HG02970 (cell line): ENCODE measurements around the gene CHST13.

Experiments
- ATAC-seq: cut with Tn5 transposase; IDR thresholded peaks from one replicate; pipeline ENCODE4 v1.9.1; 2021; ENCODE audit warnings: mild to moderate bottlenecking, moderate library complexity, moderate number of reproducible peaks; ENCODE audit not compliant: unreplicated experiment, low FRiP score

Gene CHST13

DNA sequence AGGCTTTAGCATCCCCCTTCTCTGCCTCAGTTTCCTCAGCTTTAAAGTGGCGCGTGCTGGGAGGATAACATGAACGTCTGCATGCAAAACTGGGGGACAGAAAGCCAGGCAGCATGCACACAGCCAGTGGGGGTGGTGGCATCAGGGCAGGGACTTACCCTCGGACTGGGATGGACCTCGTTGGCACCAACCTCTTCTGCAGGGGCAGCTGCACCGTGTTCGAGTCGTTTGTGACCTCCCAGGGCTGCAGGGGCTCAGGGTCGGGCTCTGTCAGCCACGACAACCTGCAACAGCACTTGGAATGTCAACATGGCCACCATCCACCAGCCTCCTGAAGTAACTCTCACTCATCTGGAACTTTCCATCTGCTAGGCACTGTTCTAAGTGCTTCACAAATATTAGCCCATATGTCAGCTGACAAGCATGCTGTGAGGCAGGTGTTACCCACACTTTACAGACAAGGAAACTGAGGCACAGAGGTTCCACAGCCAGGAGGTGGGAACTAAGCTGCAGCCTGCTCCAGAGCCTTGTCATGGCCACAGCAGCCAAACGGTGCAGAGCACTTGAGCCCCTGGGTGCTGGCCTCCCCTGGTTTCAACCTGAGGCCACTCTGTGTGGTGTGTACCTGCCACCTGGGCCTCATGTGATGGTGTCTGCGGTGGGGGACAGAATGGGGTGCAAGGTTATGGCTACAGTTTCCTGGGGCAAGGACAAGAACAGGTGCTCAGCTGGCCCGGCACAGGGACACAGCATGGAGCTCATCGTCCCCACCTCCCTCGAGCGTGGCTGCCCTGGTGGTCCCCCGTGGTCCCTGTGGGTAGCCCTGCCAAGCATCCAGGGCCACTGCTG is 28.1 kb downstream of the CHST13 start:
- ATAC-seq, result no peak

DNA sequence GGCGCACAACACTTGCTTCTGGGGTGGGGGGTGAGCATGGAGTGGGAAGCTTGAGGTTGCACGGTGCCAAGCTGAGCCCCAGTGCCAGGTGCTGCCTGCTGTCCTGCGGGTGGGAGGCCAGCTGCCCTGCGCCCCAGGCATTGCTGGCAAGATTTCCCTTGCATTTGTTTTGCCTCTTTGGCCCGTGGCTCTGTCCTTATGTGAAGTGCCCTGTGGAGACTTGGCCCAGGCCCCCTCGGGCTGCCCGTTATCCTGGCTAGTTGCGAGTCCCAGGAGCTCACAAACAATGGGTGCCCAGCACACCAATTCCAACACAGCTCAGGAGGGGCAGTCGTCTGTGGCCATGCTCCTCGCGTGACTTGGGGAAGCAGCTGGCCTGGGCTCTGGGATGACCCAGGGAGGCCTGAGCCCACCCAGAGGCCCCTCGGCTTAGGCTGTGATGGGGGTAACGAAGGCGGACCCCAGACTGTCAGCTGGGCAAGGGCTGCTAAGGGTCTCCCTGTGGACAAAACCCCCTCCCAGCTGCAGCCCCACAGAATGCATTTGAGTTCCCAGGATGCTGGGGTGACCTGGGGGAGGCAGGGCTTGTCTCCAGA is 28.8 kb downstream of the CHST13 start:
- no peak for ATAC-seq

DNA sequence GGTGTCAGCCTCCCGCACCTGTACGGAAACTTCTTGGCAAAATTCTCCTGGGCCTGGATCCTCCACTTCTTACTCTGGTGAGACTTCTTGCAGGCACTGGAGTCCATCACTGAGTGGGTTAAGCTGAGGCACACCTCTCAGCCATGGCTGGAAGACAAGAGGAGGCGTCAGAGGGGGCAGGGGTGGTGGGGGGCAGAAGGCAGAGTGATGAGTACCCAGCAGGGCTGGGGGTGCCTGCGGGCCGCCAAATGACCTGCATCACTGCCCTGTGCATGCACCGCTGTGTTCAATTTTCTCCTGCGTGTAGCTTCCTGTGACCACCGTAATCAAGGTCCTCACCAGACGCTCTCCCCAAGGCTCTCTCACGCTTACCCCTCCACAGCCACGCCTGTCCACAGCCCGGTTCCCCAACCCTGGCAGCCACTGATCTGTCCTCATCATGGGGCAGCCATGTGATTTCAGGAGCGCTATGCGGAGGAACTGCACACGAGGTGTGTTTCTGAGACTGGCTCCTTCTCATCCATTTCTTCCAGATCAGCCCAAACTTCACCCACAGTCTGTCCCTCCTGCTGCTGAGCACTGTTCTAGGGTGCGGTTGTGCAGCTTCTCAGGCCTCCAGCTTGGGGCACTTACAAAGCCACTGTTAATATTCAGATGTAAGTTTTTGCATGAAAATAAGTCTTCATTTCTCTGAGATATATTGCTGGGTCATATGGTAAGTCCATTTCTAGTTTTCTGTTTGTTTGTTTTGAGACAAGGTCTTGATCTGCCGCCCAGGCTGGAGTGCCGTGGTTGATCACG is 29.5 kb downstream of the CHST13 start:
- no peak for ATAC-seq

DNA sequence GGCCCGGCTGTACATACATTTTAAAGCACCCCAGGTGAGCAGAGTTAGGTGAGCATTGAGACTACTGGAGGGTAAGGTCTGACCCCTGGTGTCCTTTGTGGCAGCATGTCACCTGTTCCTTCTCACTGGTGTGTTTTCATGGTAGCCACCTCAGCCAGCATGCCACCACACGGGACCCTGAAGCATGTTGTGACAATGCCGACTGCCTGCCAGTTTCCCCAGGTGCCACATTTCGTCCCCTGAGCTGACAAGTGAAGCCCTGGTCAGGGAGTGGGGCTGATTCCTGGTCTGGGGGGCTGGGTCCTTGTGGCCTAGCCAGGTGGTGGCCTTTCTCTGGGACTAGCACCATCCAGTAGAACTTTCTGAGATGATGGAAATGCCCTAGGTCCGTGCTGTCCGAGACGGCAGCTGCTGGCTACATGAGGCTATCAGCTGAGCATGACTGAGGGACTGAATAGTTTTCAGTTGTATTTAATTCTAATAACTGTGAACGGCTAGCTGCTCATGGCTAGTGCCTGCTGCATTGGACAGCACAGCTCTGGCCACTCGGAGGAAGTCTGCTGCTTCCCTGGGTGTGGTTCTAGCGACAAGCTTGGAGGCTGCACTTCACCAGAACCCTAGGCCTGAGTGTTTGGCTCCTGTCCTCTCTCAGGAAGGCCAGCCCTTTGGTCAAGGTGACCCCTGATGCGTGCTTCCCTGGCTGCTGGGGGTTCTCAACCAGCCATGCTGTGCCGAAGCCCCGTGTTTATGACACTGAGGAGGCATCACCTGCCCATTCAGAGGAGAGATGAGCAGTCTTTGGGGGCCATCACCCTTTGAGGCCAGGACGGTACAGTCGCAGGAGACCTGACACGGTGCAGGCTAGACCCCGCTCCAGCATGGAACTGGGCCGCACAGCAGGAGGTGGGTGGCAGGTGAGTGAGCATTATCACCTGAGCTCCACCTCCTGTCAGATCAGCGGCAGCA is 30.9 kb downstream of the CHST13 start:
- no peak for ATAC-seq

GRCh38 chr3:126555795-126556636 is 32.1 kb downstream of the CHST13 start:
- ATAC-seq, result no peak

DNA sequence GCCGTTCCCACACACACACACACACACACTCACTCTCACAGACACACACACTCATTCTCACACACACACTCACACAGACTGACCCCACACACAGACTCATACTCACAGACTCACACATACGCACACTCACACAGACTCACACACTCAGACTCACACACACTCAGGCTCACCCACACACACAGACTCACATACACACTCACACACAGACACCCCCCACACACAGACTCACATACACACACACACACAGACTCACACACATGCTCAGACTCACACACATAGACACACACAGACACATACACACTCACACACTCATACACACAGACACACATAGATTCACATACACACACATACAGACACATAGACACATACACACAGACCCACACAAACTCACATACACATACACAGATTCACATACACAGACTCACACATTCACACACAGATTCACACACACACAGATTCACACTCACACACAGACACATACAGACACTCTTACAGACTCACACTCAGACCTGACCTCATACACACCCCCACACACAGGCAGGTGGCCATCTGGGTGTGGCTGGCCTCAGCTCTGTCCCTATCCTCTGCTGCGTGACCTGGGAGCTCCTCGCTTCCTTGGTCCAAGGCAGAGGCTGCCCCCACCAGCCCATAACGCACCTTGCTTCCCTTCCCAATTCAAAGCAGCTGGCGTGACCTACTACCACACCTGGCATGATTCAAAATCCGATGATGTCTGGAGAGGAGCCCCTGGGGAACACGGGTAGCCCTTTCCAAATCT is 32.9 kb downstream of the CHST13 start:
- ATAC-seq, result no peak

DNA sequence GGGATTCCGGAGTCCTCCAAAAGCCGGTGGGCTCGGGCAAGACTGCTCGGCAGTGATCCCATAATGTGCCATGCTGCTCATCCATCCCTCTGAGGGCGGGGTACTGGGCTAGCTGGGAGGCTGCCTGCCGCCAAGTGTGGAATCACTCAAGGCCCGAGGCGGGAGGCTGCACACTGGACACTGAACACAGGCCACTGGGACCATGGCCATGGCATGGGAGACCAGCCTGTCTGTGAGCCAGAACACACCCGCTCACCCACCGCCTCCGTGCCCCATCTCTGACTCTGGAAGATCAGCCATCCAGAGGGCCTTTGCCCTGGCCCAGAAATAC is 33.4 kb downstream of the CHST13 start:
- no peak for ATAC-seq

DNA sequence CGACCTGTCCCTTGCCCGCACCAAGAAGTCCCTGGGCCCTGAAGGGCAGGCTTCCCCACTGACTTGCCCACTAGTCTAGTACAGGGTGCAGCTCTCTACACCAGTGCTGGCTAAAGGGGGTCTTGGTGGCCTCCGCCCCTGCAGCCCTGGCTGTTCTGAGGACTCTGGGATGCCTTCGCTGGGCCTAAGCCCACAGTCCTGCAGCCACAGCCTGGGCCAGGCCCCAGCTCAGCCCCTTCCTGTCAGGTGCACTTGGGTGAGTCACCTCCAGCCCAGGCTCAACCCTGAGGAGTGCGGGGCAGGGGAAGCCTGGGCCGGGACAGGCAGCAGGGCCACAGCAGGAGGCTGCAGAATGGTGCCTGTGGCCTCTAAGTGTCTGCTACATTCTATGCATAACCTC is 33.8 kb downstream of the CHST13 start:
- ATAC-seq, result no peak

DNA sequence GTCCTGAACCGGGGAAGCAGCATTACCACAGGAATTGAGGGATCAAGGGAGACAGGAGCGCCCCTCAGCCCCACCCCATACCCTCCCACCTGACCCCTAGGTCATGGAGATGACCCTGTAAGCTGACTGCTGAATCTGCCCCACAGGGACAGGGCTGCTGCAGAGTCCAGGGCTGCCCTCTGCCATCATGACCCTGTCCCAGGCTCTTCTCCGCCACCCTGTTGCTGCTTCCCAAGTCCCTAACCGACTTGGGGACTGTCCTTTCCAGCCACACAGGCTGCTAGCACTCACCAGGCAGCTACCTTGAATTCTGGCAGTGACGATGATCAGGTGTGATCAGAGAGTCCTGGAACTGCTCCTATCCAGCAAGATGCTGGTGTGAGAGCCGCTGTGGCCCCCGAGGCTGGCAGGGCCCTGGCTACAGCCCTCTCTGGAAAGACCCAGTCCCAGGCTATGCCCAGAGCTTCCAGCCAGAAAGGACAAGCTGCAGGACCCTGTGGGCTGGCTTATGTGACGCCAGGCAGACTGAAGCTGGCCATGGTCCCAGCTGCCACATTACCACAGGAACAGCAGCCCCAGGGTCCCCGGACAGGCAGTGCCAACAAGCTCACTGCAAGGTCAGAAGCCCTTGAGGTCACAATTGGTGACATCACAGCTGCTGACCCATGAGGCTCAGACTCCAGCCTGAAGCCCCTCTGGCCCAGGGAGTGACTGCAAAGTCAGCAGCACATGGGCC is 34.5 kb downstream of the CHST13 start, which contains the start of gene C3orf22:
TSS of gene C3orf22 (minus strand) at position 597 of the 736 bp plus-strand sequence. CDS start 5,542 bp downstream, outside the sequence.
- no peak for ATAC-seq

DNA sequence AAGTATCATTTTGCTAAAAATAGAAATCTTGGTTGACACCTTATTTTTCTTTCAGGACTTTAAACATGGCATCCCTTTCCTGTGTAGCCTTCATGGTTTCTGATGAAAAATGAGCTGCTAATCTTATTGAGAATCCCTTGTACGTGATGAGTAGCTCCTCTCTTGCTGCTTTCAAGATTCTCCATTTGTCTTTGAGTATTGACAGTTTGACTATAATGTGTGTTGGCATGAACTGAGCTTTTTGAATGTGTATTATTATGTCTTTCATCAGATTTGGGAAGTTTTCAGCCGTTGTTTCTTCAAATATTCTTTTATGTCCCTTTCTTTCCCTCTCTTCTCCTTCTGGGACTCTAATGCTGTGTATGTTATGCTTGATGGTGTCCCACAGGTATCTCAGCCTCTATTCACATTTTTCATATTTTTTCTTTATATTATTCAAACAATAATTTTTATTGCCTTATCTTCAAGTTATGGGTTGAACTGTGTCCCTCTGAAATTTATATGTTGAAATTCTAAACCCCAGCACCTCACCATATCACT is 38.9 kb downstream of the CHST13 start:
- no peak for ATAC-seq

- ATAC-seq, result no peak
Observed at GRCh38 chr3:126567696-126568438, 43.9 kb downstream of the CHST13 start.

DNA sequence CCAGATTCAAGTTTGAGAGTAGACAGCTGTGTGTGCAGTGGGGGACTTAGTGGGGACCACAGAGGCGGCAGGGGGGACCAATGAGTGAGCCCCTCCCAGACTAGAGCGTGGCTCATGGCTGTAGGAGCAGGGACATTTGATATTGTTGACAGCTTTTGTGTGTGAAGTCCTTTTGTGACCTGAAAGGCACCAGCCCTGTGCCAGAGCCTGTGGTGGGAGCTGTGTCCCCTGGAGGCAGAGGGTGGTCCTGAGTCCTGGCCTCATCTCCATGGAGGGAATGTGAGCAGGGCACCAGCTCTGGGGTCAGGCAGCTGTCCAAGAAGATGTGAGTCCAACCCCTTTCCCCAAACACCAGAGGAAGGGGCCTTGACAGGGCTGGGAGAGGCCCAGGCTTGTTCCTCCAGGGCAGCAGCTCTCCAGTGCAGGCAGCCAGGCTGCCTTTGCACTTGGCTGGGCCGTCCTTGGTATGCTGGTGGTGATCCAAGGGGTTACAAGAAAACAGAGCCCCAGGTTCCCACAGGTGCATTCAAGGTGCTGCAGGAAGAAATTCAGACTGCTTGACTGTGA is 44.9 kb downstream of the CHST13 start:
- no peak for ATAC-seq

GRCh38 chr3:126569390-126569975 is 45.5 kb downstream of the CHST13 start:
- no peak for ATAC-seq

DNA sequence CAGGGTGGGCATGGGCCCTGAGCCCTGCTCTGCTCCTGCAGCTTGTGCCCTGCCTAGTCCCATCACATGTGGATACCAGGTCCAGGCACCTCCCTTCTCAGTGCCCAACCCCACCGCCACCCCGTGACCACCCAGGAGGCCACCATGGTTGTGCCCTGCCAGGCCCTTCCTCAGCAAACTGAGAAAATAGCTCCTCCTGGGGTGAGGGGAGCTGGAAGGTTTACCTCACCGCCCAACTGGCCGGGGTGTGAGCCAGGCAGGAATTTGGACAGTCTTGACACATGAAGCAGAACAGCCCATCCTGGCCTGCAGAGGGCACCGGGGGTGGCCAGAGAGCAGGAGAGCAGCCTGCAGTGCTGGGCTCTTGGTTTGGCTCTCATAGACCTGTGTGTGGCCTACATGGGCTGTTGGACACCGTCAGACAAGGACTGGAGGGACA is 46.2 kb downstream of the CHST13 start:
- ATAC-seq, result no peak

GRCh38 chr3:126571078-126571477 is 47.1 kb downstream of the CHST13 start:
- no peak for ATAC-seq

GRCh38 chr3:126573492-126574117 is 49.6 kb downstream of the CHST13 start:
- no peak for ATAC-seq
